SK-N-SH (cell line): ENCODE measurements around the gene SIRPA. TPM values are rescaled to one million over a fixed set of nuclear protein-coding genes. Genes with fewer than 3 reads are reported as not detected.

ENCODE experiments used
- CTCF ChIA-PET: fragments of 300-600, 350-600 bp; formaldehyde crosslinking; extraction: SDS; loops from one replicate; lab custom pipeline; 2021; lab: Yijun Ruan, JAX
- POLR2A ChIA-PET: fragments of 350-600 bp; sonication (Branson Sonifier 250); formaldehyde crosslinking; extraction: SDS; loops from one replicate; lab custom pipeline; 2020; ENCODE audit warnings: antibody characterized with exemption, inconsistent platforms; lab: Yijun Ruan, JAX
- DNase-seq: peaks from one replicate; pipeline ENCODE4 v3.0.0; 2012
- H2AFZ ChIP-seq: fragments of 200-600 bp; sonication (generic); 2 replicates; pipeline ENCODE4 v1.8.1; 2016; ENCODE audit warnings: antibody characterized with exemption, mild to moderate bottlenecking, low read depth
- H3F3A ChIP-seq: fragments of 200-600 bp; sonication (generic); replicated peaks from 2 replicates; pipeline ENCODE3; 2016; ENCODE audit warnings: antibody characterized with exemption, mild to moderate bottlenecking; ENCODE audit not compliant: insufficient read depth
- H3K27ac ChIP-seq, 2 experiments: fragments of 200-500 bp in 1 of 2; fragments of 200-600 bp in 1 of 2; sonication (Bioruptor generic) in 1 of 2; sonication (generic), shearing (Covaris generic) in 1 of 2; 2 replicates each; pipeline versions ENCODE4 v1.5.1 to v1.6.1; 2014 to 2016; ENCODE audit warnings: low read depth in 2 of 2, inconsistent platforms in 1 of 2, low read length in 1 of 2, mild to moderate bottlenecking in 1 of 2, mixed read lengths in 1 of 2
- H3K27me3 ChIP-seq: fragments of 200-600 bp; sonication (generic), shearing (Covaris generic); 2 replicates; pipeline ENCODE4 v1.6.1; 2016; ENCODE audit warnings: mixed run types; ENCODE audit not compliant: insufficient read depth
- H3K36me3 ChIP-seq, 2 experiments: fragments of 200-500 bp in 1 of 2; fragments of 200-600 bp in 1 of 2; sonication (Bioruptor generic) in 1 of 2; sonication (generic) in 1 of 2; replicated peaks in 1 of 2; 2 replicates each; pipeline versions ENCODE3 to v1.5.1; 2014 to 2016; ENCODE audit warnings: low read length in 1 of 2, mild to moderate bottlenecking in 1 of 2; ENCODE audit not compliant: insufficient read depth in 2 of 2, control insufficient read depth in 1 of 2
- H3K4me1 ChIP-seq, 2 experiments: fragments of 200-500 bp in 1 of 2; fragments of 200-600 bp in 1 of 2; sonication (Bioruptor generic) in 1 of 2; sonication (generic), shearing (Covaris generic) in 1 of 2; 2 replicates each; pipeline versions ENCODE4 v1.5.1 to v1.6.1; 2014 to 2016; ENCODE audit warnings: low read depth in 1 of 2, low read length in 1 of 2, mixed run types in 1 of 2; ENCODE audit not compliant: insufficient read depth in 2 of 2, control insufficient read depth in 1 of 2
- H3K4me2 ChIP-seq: fragments of 200-600 bp; sonication (generic), shearing (Covaris generic); 2 replicates; pipeline ENCODE4 v1.6.1; 2017; ENCODE audit warnings: mixed run types
- H3K4me3 ChIP-seq, 2 experiments: fragments of 200-500 bp in 1 of 2; fragments of 200-600 bp in 1 of 2; sonication (Bioruptor generic) in 1 of 2; sonication (generic), shearing (Covaris generic) in 1 of 2; 2 replicates each; pipeline versions ENCODE4 v1.5.1 to v1.8.1; 2014 to 2016; ENCODE audit warnings: low read depth in 2 of 2, inconsistent platforms in 1 of 2, low read length in 1 of 2, mild to moderate bottlenecking in 1 of 2, mixed read lengths in 1 of 2, moderate library complexity in 1 of 2
- H3K79me2 ChIP-seq: fragments of 200-600 bp; sonication (generic); 2 replicates; pipeline ENCODE4 v1.8.1; 2017; ENCODE audit warnings: mild to moderate bottlenecking; ENCODE audit not compliant: insufficient read depth
- H3K9ac ChIP-seq: fragments of 200-600 bp; sonication (generic); 2 replicates; pipeline ENCODE4 v1.6.1; 2017; ENCODE audit warnings: mixed run types
- H3K9me2 ChIP-seq: fragments of 200-600 bp; sonication (generic); 2 replicates; pipeline ENCODE4 v1.6.1; 2017; ENCODE audit warnings: mixed run types
- H3K9me3 ChIP-seq: fragments of 200-600 bp; sonication (generic); 2 replicates; pipeline ENCODE4 v1.6.1; 2017; ENCODE audit warnings: mixed run types, mild to moderate bottlenecking, moderate library complexity
- H4K20me1 ChIP-seq: fragments of 200-600 bp; sonication (generic); 2 replicates; pipeline ENCODE4 v1.6.1; 2017; ENCODE audit warnings: mild to moderate bottlenecking, mixed run types; ENCODE audit not compliant: insufficient read depth
- ELF1 ChIP-seq: IDR thresholded peaks from 2 replicates; pipeline ENCODE4 v1.4.0; 2012
- EP300 ChIP-seq, 2 experiments: IDR thresholded peaks; 2 replicates each; pipeline versions ENCODE4 v1.4.0 to v1.6.1; 2012; ENCODE audit warnings: borderline replicate concordance in 1 of 2, low read depth in 1 of 2, low read length in 1 of 2
- EZH2phosphoT487 ChIP-seq: fragments of 200-600 bp; sonication (generic); IDR thresholded peaks from 2 replicates; pipeline ENCODE4 v1.6.1; 2017; ENCODE audit warnings: low read depth, mixed run types, mild to moderate bottlenecking, antibody characterized with exemption, moderate library complexity, borderline replicate concordance
- FOXJ3 ChIP-seq: sonication (generic); formaldehyde crosslinking; IDR thresholded peaks from 2 replicates; pipeline ENCODE4 v1.5.1; 2020; ENCODE audit warnings: mild to moderate bottlenecking, missing genetic modification reagents
- GABPA ChIP-seq: IDR thresholded peaks from 2 replicates; pipeline ENCODE4 v1.4.0; 2012; ENCODE audit warnings: low read depth, mild to moderate bottlenecking
- MXI1 ChIP-seq: IDR thresholded peaks from 2 replicates; pipeline ENCODE4 v1.6.1; 2012; ENCODE audit warnings: mild to moderate bottlenecking, low read depth, low read length, improper control_type of control experiment
- NRF1 ChIP-seq: IDR thresholded peaks from 2 replicates; pipeline ENCODE4 v1.6.1; 2012; ENCODE audit warnings: low read depth, mild to moderate bottlenecking, low read length
- POLR2AphosphoS5 ChIP-seq: IDR thresholded peaks from 2 replicates; pipeline ENCODE4 v1.6.1; 2012; ENCODE audit warnings: low read depth, low read length
- RCOR1 ChIP-seq: fragments of 150-350 bp; IDR thresholded peaks from 2 replicates; pipeline ENCODE4 v1.6.1; 2017; ENCODE audit warnings: antibody characterized with exemption, low read length
- RFX5 ChIP-seq: IDR thresholded peaks from 2 replicates; pipeline ENCODE4 v1.6.1; 2012; ENCODE audit warnings: mild to moderate bottlenecking, improper control_type of control experiment, low read length
- RXRA ChIP-seq: IDR thresholded peaks from 2 replicates; pipeline ENCODE4 v1.4.0; 2012; ENCODE audit warnings: low read depth, mild to moderate bottlenecking, borderline replicate concordance
- TAF1 ChIP-seq: IDR thresholded peaks from 2 replicates; pipeline ENCODE4 v1.6.1; 2012; ENCODE audit warnings: low read depth, mild to moderate bottlenecking, low read length, moderate library complexity, borderline replicate concordance
- TCF12 ChIP-seq: IDR thresholded peaks from 2 replicates; pipeline ENCODE4 v1.4.0; 2012
- WGBS: methylation state at CpG from one replicate; pipeline ENCODE4 v1.1.6; 2017; ENCODE audit warnings: low lambda C conversion rate; 5-methylcytosine and 5-hydroxymethylcytosine counted together
- polyA plus RNA-seq, 3 experiments: library from polyadenylated mRNA; depleted of rRNA; stranded (reverse); fragments of >200 nt; gene quantifications; 2 replicates each; pipeline ENCODE4 v1.2.3, GENCODE V29; 2012
- TF ChIP-seq, protein P1 (sequence below): IDR thresholded peaks from 2 replicates; pipeline ENCODE4 v1.6.1; 2012; ENCODE audit warnings: mild to moderate bottlenecking, low read depth, low read length, moderate library complexity
- TF ChIP-seq, protein P2 (sequence below): IDR thresholded peaks from 2 replicates; pipeline ENCODE4 v1.4.0; 2012; ENCODE audit warnings: low read depth, borderline replicate concordance
- TF ChIP-seq, protein P3 (sequence below): IDR thresholded peaks from 2 replicates; pipeline ENCODE4 v1.4.0; 2012; ENCODE audit warnings: low read depth, borderline replicate concordance
- TF ChIP-seq, protein P4 (sequence below): IDR thresholded peaks from 2 replicates; pipeline ENCODE4 v1.4.0; 2012; ENCODE audit warnings: low read depth
- TF ChIP-seq, protein P5 (sequence below): fragments of 200-600 bp; sonication (generic); IDR thresholded peaks from 2 replicates; pipeline ENCODE4 v1.6.1; 2017; ENCODE audit warnings: antibody characterized with exemption, mild to moderate bottlenecking, moderate library complexity

Gene SIRPA
- polyA plus RNA-seq, 1 of the 3 experiments (the other 2 are of a cell fraction), result 9.1 TPM

DNA sequence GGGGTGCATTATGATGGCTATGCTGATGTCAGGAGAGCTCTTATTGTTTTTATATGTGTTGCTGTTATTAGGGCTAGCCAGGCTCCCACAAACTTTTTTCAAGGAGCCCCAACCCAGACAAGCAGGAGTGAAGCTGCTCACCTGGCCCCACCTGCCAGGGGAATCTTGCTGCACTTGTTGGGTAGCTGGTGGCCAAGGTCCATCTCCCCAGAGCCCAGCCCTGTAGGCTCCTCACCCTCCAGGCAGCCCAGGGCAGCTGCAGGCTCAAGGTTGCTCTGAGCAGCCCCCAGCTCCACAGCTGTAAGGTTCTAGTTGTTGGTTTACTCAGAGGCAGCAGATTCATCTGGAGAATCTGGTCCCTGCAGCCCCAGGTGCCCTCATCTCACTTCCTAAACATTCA lies 46.8 kb upstream of the SIRPA start (continued):
- TF ChIP-seq, protein P1, sequence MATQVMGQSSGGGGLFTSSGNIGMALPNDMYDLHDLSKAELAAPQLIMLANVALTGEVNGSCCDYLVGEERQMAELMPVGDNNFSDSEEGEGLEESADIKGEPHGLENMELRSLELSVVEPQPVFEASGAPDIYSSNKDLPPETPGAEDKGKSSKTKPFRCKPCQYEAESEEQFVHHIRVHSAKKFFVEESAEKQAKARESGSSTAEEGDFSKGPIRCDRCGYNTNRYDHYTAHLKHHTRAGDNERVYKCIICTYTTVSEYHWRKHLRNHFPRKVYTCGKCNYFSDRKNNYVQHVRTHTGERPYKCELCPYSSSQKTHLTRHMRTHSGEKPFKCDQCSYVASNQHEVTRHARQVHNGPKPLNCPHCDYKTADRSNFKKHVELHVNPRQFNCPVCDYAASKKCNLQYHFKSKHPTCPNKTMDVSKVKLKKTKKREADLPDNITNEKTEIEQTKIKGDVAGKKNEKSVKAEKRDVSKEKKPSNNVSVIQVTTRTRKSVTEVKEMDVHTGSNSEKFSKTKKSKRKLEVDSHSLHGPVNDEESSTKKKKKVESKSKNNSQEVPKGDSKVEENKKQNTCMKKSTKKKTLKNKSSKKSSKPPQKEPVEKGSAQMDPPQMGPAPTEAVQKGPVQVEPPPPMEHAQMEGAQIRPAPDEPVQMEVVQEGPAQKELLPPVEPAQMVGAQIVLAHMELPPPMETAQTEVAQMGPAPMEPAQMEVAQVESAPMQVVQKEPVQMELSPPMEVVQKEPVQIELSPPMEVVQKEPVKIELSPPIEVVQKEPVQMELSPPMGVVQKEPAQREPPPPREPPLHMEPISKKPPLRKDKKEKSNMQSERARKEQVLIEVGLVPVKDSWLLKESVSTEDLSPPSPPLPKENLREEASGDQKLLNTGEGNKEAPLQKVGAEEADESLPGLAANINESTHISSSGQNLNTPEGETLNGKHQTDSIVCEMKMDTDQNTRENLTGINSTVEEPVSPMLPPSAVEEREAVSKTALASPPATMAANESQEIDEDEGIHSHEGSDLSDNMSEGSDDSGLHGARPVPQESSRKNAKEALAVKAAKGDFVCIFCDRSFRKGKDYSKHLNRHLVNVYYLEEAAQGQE, result no peak

DNA sequence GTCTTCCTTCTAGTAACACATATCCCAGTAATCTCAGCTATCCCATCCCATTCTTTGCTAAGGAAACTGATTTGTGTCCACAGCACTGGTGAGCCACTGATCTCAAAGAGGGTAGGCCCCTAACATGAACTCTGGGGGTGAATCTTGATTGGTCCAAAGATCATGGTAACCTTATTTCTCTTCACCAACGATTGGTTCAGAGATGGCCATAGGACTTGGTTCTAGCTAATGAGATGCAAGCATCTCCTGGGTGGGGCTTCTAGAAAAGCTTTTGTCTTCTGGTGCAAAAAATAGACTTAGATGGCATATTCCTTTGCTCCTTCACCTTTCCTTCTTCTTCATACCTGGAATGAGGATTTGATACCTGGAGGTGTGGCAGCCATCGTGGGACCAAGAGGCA lies 43.8 kb upstream of the SIRPA start:
- Histone ChIP-seq H3K4me1 (peaks cover 0 to 9% of the 10 kb centered on the region in 2 experiments; a peak in 1 of 4 replicates), H3K4me2 (no peak overlapping the region), H2AFZ (no peak overlapping the region), H4K20me1 (no peaks in the 10 kb centered on the region), H3K9me2 (no peaks in the 10 kb centered on the region), H3K27ac (no peak overlapping the region), H3K27me3 (no peaks in the 10 kb centered on the region), H3K9ac (no peak overlapping the region), H3K9me3 (no peaks in the 10 kb centered on the region)
- ChIA-PET POLR2A (interaction anchor here (0.7 kb wide), 1 partner anchor 85 kb away, joined by 3 read pairs; no protein-coding TSS in a partner anchor), CTCF (interaction anchor here (0.7 to 1.0 kb wide), 3 partner anchors 9 to 49 kb away, joined by 3 read pairs; no protein-coding TSS in a partner anchor)
- TF ChIP-seq ELF1 (no peak), TCF12 (no peak), MXI1 (no peak), RXRA (no peak), GABPA (no peak), NRF1 (no peak), TAF1 (no peak), FOXJ3 (CRISPR knock-in tag) (no peak), EP300 (IDR thresholded peaks at IDR 0.05; ENCODE audit: borderline replicate concordance in 1 of 2, low read depth in 1 of 2, low read length in 1 of 2) (no peak), POLR2AphosphoS5 (no peak), RCOR1 (no peak), EZH2phosphoT487 (no peak), RFX5 (no peak)
- TF ChIP-seq, protein P2, sequence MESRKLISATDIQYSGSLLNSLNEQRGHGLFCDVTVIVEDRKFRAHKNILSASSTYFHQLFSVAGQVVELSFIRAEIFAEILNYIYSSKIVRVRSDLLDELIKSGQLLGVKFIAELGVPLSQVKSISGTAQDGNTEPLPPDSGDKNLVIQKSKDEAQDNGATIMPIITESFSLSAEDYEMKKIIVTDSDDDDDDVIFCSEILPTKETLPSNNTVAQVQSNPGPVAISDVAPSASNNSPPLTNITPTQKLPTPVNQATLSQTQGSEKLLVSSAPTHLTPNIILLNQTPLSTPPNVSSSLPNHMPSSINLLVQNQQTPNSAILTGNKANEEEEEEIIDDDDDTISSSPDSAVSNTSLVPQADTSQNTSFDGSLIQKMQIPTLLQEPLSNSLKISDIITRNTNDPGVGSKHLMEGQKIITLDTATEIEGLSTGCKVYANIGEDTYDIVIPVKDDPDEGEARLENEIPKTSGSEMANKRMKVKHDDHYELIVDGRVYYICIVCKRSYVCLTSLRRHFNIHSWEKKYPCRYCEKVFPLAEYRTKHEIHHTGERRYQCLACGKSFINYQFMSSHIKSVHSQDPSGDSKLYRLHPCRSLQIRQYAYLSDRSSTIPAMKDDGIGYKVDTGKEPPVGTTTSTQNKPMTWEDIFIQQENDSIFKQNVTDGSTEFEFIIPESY, result no peak
- TF ChIP-seq, protein P3, sequence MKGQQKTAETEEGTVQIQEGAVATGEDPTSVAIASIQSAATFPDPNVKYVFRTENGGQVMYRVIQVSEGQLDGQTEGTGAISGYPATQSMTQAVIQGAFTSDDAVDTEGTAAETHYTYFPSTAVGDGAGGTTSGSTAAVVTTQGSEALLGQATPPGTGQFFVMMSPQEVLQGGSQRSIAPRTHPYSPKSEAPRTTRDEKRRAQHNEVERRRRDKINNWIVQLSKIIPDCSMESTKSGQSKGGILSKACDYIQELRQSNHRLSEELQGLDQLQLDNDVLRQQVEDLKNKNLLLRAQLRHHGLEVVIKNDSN, result no peak
- TF ChIP-seq, protein P1, result no peak
- TF ChIP-seq, protein P4, sequence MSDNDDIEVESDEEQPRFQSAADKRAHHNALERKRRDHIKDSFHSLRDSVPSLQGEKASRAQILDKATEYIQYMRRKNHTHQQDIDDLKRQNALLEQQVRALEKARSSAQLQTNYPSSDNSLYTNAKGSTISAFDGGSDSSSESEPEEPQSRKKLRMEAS, result no peak
- TF ChIP-seq, protein P5, sequence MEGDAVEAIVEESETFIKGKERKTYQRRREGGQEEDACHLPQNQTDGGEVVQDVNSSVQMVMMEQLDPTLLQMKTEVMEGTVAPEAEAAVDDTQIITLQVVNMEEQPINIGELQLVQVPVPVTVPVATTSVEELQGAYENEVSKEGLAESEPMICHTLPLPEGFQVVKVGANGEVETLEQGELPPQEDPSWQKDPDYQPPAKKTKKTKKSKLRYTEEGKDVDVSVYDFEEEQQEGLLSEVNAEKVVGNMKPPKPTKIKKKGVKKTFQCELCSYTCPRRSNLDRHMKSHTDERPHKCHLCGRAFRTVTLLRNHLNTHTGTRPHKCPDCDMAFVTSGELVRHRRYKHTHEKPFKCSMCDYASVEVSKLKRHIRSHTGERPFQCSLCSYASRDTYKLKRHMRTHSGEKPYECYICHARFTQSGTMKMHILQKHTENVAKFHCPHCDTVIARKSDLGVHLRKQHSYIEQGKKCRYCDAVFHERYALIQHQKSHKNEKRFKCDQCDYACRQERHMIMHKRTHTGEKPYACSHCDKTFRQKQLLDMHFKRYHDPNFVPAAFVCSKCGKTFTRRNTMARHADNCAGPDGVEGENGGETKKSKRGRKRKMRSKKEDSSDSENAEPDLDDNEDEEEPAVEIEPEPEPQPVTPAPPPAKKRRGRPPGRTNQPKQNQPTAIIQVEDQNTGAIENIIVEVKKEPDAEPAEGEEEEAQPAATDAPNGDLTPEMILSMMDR, result no peak
- TF ChIP-seq, all 33 proteins: peak for 0
- Histone ChIP-seq H3K79me2 (no peaks in the 10 kb centered on the region), H3F3A (no peaks in the 10 kb centered on the region), H3K4me3 (no peak overlapping the region), H3K36me3 (no peaks in the 10 kb centered on the region)
- 23% methylated on average over 2 of the region's 2 CpGs for WGBS
- no peak for DNase-seq
